Subcutaneous adipose tissue (tissue), 4 donors: ENCODE results near the gene ZNF830. TPM values are rescaled to one million over a fixed set of nuclear protein-coding genes. Genes with fewer than 3 reads are reported as not detected.

Source experiments
- total RNA-seq, 4 donors: library from RNA; depleted of rRNA; stranded (reverse); fragments of >200 nt; gene quantifications; one replicate each; pipeline ENCODE4 v1.1.0, GENCODE V29; 2016
- TF ChIP-seq, protein P1 (sequence below): fragments of 450-650 bp; IDR thresholded peaks from one replicate; pipeline ENCODE4 v1.5.1; 2016; ENCODE audit warnings: low read depth, mild to moderate bottlenecking, control low read depth, antibody characterized with exemption, moderate library complexity

ZNF830 gene
- total RNA-seq, 4 donors from 2014 or later = 8.5 to 10.7 (median 9.6) TPM

DNA sequence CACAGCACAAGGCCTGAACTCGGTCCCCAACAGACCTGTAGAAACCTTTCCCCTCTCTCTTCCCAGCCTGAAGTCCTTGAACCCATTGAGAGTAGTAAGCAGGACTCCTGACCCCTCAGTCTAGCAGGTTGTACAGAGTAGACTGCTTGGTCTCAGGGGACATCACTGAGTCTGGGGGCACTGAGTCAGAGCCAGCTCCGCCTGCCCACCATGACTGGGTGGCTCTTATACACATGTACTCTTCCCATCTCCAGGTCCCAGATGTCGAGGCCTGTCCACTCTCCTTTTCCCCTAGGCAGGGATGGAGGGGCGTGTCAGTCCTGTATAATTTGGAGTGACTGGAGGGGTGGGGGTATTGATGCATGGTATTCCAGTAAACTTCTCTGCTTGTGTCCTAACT, 42.4 kb downstream of the ZNF830 start:
- TF ChIP-seq, protein P1, sequence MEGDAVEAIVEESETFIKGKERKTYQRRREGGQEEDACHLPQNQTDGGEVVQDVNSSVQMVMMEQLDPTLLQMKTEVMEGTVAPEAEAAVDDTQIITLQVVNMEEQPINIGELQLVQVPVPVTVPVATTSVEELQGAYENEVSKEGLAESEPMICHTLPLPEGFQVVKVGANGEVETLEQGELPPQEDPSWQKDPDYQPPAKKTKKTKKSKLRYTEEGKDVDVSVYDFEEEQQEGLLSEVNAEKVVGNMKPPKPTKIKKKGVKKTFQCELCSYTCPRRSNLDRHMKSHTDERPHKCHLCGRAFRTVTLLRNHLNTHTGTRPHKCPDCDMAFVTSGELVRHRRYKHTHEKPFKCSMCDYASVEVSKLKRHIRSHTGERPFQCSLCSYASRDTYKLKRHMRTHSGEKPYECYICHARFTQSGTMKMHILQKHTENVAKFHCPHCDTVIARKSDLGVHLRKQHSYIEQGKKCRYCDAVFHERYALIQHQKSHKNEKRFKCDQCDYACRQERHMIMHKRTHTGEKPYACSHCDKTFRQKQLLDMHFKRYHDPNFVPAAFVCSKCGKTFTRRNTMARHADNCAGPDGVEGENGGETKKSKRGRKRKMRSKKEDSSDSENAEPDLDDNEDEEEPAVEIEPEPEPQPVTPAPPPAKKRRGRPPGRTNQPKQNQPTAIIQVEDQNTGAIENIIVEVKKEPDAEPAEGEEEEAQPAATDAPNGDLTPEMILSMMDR = no peak

DNA sequence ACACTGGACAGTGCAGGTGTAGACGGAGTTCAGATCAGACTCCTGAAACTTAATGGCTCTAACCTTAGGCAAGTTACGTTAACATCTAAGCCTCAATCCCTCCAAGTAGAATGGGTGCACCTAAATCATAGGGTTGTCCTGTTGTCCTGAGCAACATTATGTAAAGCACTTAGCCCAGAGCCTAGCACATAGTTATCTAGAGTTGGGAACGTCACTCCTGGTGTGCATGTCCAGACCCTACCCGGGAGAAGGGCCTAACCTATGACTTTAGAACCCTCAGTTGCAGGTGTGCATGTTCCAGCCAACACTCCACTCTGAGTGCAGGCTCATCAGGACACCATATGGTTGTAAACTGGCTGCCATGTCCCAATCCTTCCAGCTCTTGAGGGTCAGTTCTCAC, 45.0 kb downstream of the ZNF830 start:
- TF ChIP-seq, protein P1 = no peak

- TF ChIP-seq, protein P1 = no peak
These were observed 45.6 kb downstream of the ZNF830 start for GRCh38 chr17:35006961-35007360.

GRCh38 chr17:35010093-35010492, 48.8 kb downstream of the ZNF830 start:
- TF ChIP-seq, protein P1 = no peak

- TF ChIP-seq, protein P1 = no peak
These were observed 50.4 kb downstream of the ZNF830 start for GRCh38 chr17:35011671-35012216.

Other genes starting within 250 kb of the ZNF830 start
- 1 to 10 TPM; 3.1 to 6.2 (median 4.1) TPM for gene CCT6B, start 80 bp upstream of the ZNF830 start, total RNA-seq
- 10 to 100 TPM in 2 of 4 donors, 1 to 10 TPM in 2; 5.3 to 12.6 (median 9.6) TPM for gene LIG3, start 19.0 kb downstream of the ZNF830 start, total RNA-seq
- gene RFFL, start 102.2 kb downstream of the ZNF830 start, total RNA-seq = 10 to 100 TPM; 13.2 to 18.9 (median 18.1) TPM
- 10 to 100 TPM in 1 of 4 donors, 1 to 10 TPM in 3; 2.6 to 16.2 (median 7.8) TPM for gene RAD51D, start 158.3 kb downstream of the ZNF830 start, total RNA-seq
- not detected for gene FNDC8, start 160.1 kb downstream of the ZNF830 start, total RNA-seq
- gene NLE1, start 180.8 kb downstream of the ZNF830 start, total RNA-seq = 10 to 100 TPM in 3 of 4 donors, 1 to 10 TPM in 1; 5.1 to 21.9 (median 14.7) TPM
- not detected for gene UNC45B, start 186.3 kb downstream of the ZNF830 start, total RNA-seq
- not detected for gene SLC35G3, start 232.9 kb downstream of the ZNF830 start, total RNA-seq